ENCODE results near the gene PI4K2B. TPM values are rescaled to one million over a fixed set of nuclear protein-coding genes. Genes with fewer than 3 reads are reported as not detected.
"Not testable (repeated sequence)": the region's sequence is repeated elsewhere in the genome, so short reads cannot be mapped to it uniquely, and the experiment has no call there.

Gene PI4K2B
- total and polyA plus RNA-seq, 2 of the 8 experiments (the other 6 are each of a cell fraction or from before 2014, with no cell fraction given), result 3.0 to 16.2 TPM

GRCh38 chr4:25328463-25328862 lies 94.6 kb downstream of the PI4K2B start:
- H3K56ac ChIP-seq (replicated peaks; ENCODE audit: insufficient read length, low read depth, low read length); H2BK120ac ChIP-seq (replicated peaks; ENCODE audit: low read depth, low read length); H3K9me3 ChIP-seq (ENCODE audit: insufficient read depth in 2 of 2, low read depth in 1 of 2, low read length in 1 of 2); H3K4me2 ChIP-seq (ENCODE audit: insufficient read depth in 1 of 2, low read depth in 2 of 2, low read length in 2 of 2); H2BK12ac ChIP-seq (ENCODE audit: low read depth, low read length); H3K14ac ChIP-seq (ENCODE audit: insufficient read length); H3K23me2 ChIP-seq (ENCODE audit: low read depth, low read length); H3K4me3 ChIP-seq (ENCODE audit: extremely low read depth in 1 of 4, insufficient read depth in 2 of 4, low read depth in 3 of 4, low read length in 4 of 4); H3K79me1 ChIP-seq (ENCODE audit: low read depth, low read length); H3K36me3 ChIP-seq (ENCODE audit: control insufficient read depth in 2 of 4, insufficient read depth in 4 of 4, low read length in 3 of 4); FAIRE-seq; H2BK20ac ChIP-seq (ENCODE audit: low read length); H2AK5ac ChIP-seq (ENCODE audit: low read depth, low read length); H2AFZ ChIP-seq (ENCODE audit: low read length); H4K8ac ChIP-seq (ENCODE audit: extremely low read depth, insufficient read depth, low read length); H3K23ac ChIP-seq (ENCODE audit: insufficient read length); H3K4ac ChIP-seq (replicated peaks; ENCODE audit: insufficient read length, low read depth, low read length); H2BK5ac ChIP-seq (ENCODE audit: low read depth, low read length); H3K18ac ChIP-seq (ENCODE audit: extremely low read depth, low read length); H4K5ac ChIP-seq (ENCODE audit: insufficient read length, low read depth, low read length); H3K27ac ChIP-seq (ENCODE audit: low read depth, low read length); H4K91ac ChIP-seq (replicated peaks; ENCODE audit: insufficient read length, low read length); H3K4me1 ChIP-seq (replicated peaks in 1 of 4; ENCODE audit: control insufficient read depth in 3 of 4, insufficient read depth in 4 of 4, low read length in 3 of 4); H2BK15ac ChIP-seq (ENCODE audit: low read length); DNase-seq (ENCODE audit: low read depth in 1 of 2, low spot score in 2 of 2); POLR2A ChIA-PET (ENCODE audit: partially characterized antibody); H4K20me1 ChIP-seq (replicated peaks in 1 of 2; ENCODE audit: control insufficient read depth in 1 of 2, insufficient read depth in 2 of 2, low read length in 2 of 2); H3K9ac ChIP-seq (replicated peaks in 1 of 4; ENCODE audit: extremely low read depth in 1 of 4, low read depth in 3 of 4, low read length in 3 of 4); H3K27me3 ChIP-seq (replicated peaks in 1 of 4; ENCODE audit: control insufficient read depth in 3 of 4, extremely low read depth in 1 of 4, insufficient read depth in 3 of 4, low read length in 3 of 4); H3K79me2 ChIP-seq (ENCODE audit: control insufficient read depth in 1 of 2, insufficient read depth in 2 of 2, low read length in 2 of 2): not testable (repeated sequence)
- 98% methylated on average over 3 of the region's 3 CpGs; no CpG with 5 or more reads in 1 of the 2 experiments for WGBS, 2 experiments (ENCODE audit: extremely low coverage in 1 of 2, insufficient coverage in 1 of 2, insufficient read length in 1 of 2, insufficient replicate concordance in 2 of 2, low coverage in 1 of 2, low lambda C conversion rate in 2 of 2, missing lambda C conversion rate in 1 of 2)
- CTCF ChIA-PET (ENCODE audit: partially characterized antibody), result interaction anchor here (3.5 kb wide), 1 partner anchor 16 kb away, joined by 20 read pairs; the partner anchor contains the start of gene ZCCHC4

Small RNAs within 50 kb of the gene (small RNA-seq; reads per million reads assigned to genes)
- not detected for gene RF00004 (ENCODE audit: insufficient read depth)

Other genes with a start within 250 kb of the PI4K2B start
- 4.0 and 4.8 TPM in 2 replicates for gene LGI2, start 203.1 kb upstream of the PI4K2B start, total RNA-seq (2021; fragmentation: NEBNext Ultra II Directional; extraction: Animal tissue kit (Norgen Biotek cat#: 25700))
- gene LGI2, start 203.1 kb upstream of the PI4K2B start, polyA plus RNA-seq (2011; rRNA removed), result 1.4 and 2.3 TPM in 2 replicates
- gene SEPSECS, start 73.6 kb upstream of the PI4K2B start, total RNA-seq (2021; fragmentation: NEBNext Ultra II Directional; extraction: Animal tissue kit (Norgen Biotek cat#: 25700)), result 4.1 and 4.4 TPM in 2 replicates
- gene SEPSECS, start 73.6 kb upstream of the PI4K2B start, polyA plus RNA-seq (2011; rRNA removed), result 1.1 and 1.9 TPM in 2 replicates
- gene ZCCHC4, start 78.7 kb downstream of the PI4K2B start, total RNA-seq (2021; fragmentation: NEBNext Ultra II Directional; extraction: Animal tissue kit (Norgen Biotek cat#: 25700)), result 10.8 and 12.5 TPM in 2 replicates
- 7.4 and 9.8 TPM in 2 replicates for gene ZCCHC4, start 78.7 kb downstream of the PI4K2B start, polyA plus RNA-seq (2011; rRNA removed)
- 31.6 and 33.0 TPM in 2 replicates for gene ANAPC4, start 143.2 kb downstream of the PI4K2B start, total RNA-seq (2021; fragmentation: NEBNext Ultra II Directional; extraction: Animal tissue kit (Norgen Biotek cat#: 25700))
- gene ANAPC4, start 143.2 kb downstream of the PI4K2B start, polyA plus RNA-seq (2011; rRNA removed), result 4.4 and 8.7 TPM in 2 replicates

Measured in H1 (cell line).